D721Med (cell line): Measurements from ENCODE around the gene MSMB.

Experiments used
- DNase-seq: peaks from one replicate; pipeline ENCODE4 v3.0.0; 2011; ENCODE audit warnings: low spot score; ENCODE audit not compliant: insufficient read length
- FAIRE-seq: peaks from 2 replicates; lab custom pipeline; 2011; peaks lifted over from hg19 to GRCh38; lab: Jason Lieb, UNC
- CTCF ChIP-seq: IDR thresholded peaks from 2 replicates; pipeline ENCODE4 v1.5.1; 2012; ENCODE audit warnings: mild to moderate bottlenecking, control low read depth; ENCODE audit not compliant: insufficient read depth; ENCODE audit errors: missing control alignments

Gene MSMB

GRCh38 chr10:46016811-46017210 is 29.3 kb downstream of the MSMB start:
- no peak for TF ChIP-seq CTCF
- FAIRE-seq, result no peak
- no peak for DNase-seq

DNA sequence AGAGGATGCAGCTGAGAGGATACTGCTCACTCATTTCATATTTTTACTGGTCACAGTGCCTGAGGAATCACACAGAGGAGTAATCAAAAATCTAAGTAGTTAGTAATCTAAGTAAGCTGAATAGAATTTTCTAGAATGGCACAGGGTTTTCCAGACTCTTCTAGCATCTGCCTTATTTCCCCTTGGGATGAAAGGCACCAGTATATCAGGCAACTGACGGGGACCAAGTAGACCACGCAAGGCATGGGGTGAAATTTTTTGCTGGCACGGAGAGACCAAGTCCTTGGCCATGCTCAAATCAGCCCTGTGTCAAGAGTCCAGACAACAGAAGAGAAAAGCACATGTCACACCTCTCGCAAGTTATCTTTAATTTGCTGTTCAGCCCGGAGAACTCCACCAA is 29.9 kb downstream of the MSMB start:
- FAIRE-seq (no peak), DNase-seq (no peak)
- no peak for TF ChIP-seq CTCF

DNA sequence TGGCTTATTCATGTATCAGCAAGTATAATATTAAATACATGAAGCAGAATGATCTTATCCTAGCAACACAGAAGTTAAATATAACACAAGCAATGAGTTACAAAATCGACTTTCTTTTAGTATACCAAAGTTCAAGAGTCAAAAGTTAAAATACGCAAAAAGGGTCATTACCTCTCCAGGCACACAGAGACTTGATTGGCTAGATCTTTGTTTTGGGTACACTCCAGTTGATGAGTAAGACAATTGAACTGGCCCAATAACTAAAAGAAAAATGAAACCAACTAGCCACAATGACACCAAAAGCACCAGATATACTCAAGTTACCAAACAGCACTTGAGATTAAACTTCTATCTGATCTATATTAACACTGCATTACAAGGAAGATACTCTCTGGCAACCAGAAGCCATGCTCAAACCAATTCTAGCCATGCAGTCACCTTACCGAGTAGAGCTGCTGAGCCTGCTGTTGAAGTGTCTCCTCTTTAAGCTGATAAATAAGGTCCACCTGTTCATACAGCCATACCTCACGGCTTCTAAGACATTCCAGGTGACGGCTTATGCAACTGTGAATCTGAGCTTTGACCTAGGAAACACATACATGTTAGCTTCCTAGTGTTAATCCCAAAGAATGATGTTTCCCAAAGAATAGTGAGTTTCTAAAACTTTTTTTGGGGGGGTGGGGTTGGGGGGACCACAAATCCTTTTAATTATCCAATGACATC is 31.2 kb downstream of the MSMB start:
- FAIRE-seq, result no peak
- DNase-seq, result no peak
- TF ChIP-seq CTCF, result no peak

GRCh38 chr10:46014206-46014605 is 31.9 kb downstream of the MSMB start:
- FAIRE-seq (no peak), DNase-seq (no peak)
- no peak for TF ChIP-seq CTCF

- no peak for FAIRE-seq
- no peak for DNase-seq
- no peak for TF ChIP-seq CTCF
Observed at GRCh38 chr10:46012746-46013145, 33.3 kb downstream of the MSMB start.

GRCh38 chr10:46006219-46006618 is 39.9 kb downstream of the MSMB start:
- FAIRE-seq, result no peak
- no peak for TF ChIP-seq CTCF
- no peak for DNase-seq

GRCh38 chr10:46005383-46005782 is 40.7 kb downstream of the MSMB start:
- no peak for DNase-seq
- TF ChIP-seq CTCF, result no peak
- FAIRE-seq, result no peak
